Ovary (tissue), 9 donors: ENCODE measurements around the gene CLEC17A. TPM values are rescaled to one million over a fixed set of nuclear protein-coding genes. Genes with fewer than 3 reads are reported as not detected.

Source experiments
- DNase-seq, 5 donors: peaks; one replicate each; pipeline ENCODE4 v3.0.0-alpha.2; 2019 to 2020
- H3K27ac ChIP-seq, 2 donors: fragments of 200-600 bp; one replicate each; pipeline versions ENCODE4 v1.5.1 to v1.8.0; 2019 to 2022
- H3K27me3 ChIP-seq: fragments of 200-600 bp; one replicate; pipeline ENCODE4 v1.8.0; 2022
- H3K36me3 ChIP-seq: fragments of 200-600 bp; sonication (generic); one replicate; pipeline ENCODE4 v1.5.1; 2019
- H3K4me1 ChIP-seq: one replicate; pipeline ENCODE4 v1.8.1; 2013; ENCODE audit warnings: mild to moderate bottlenecking, moderate library complexity; ENCODE audit not compliant: insufficient read depth
- H3K4me3 ChIP-seq: fragments of 200-600 bp; sonication (generic); one replicate; pipeline ENCODE4 v1.5.1; 2017
- H3K9me3 ChIP-seq, 2 donors: fragments of 200-600 bp in 1 of 2; sonication (generic) in 1 of 2; one replicate each; pipeline versions ENCODE4 v1.5.1 to v1.8.1; 2013 to 2019; ENCODE audit warnings: mild to moderate bottlenecking in 1 of 2, moderate library complexity in 1 of 2
- CTCF ChIP-seq, 3 donors: fragments of 450-650 bp in 2 of 3; fragments of 200-600 bp in 1 of 3; IDR thresholded peaks; one replicate each; pipeline versions ENCODE4 v1.5.1 to v1.8.0; 2016 to 2022; ENCODE audit warnings: antibody characterized with exemption in 3 of 3, mild to moderate bottlenecking in 1 of 3
- EP300 ChIP-seq: sonication (generic); formaldehyde crosslinking; IDR thresholded peaks from one replicate; pipeline ENCODE4 v1.6.1; 2017; ENCODE audit warnings: antibody characterized with exemption
- POLR2A ChIP-seq: fragments of 450-650 bp; IDR thresholded peaks from one replicate; pipeline ENCODE4 v1.6.1; 2017; ENCODE audit warnings: antibody characterized with exemption, mild to moderate bottlenecking, moderate library complexity
- WGBS, 3 donors: extraction: QIAGEN DNeasy Blood & Tissue Kit in 1 of 3; methylation state at CpG; one replicate each; pipeline versions ENCODE4 v1.1.5 to v1.1.7; 2013 to 2017; 5-methylcytosine and 5-hydroxymethylcytosine counted together
- intact Hi-C, 4 donors: fragments of 100-400 bp; cut with DNase I; formaldehyde crosslinking; loops; one replicate each; pipeline versions ENCODE4 v1.11.0 to v1.15.1; 2022 to 2023
- polyA plus RNA-seq, 2 donors: library from polyadenylated mRNA; stranded (reverse); fragments of 200-250 nt in 1 of 2; fragments of 350-450 nt in 1 of 2; fragmentation: Illumina TruSeq in 1 of 2; extraction: RNeasy Lipid Tissue Mini Kit (QIAGEN cat#74804) in 1 of 2; gene quantifications; one replicate each; pipeline ENCODE4 v1.2.3, GENCODE V29; 2013 to 2014
- total RNA-seq, 7 donors: library from RNA; depleted of rRNA in 2 of 7; stranded (reverse); fragments of >200 nt in 2 of 7; fragmentation: NEBNext Ultra II Directional in 3 of 7; extraction: Animal tissue kit (Norgen Biotek cat#: 25700) in 3 of 7; gene quantifications; one replicate each; pipeline versions ENCODE4 v1.1.0 to v1.2.4, GENCODE V29; 2016 to 2023
- donor health status: DM: no; HTN: no; CAD: no; lungs with moderate emphysema.
- donor health status: DM: no; HTN: no; CAD: no.
- donor health status: Bipolar disorder and iron deficiency.
- donor health status: DM: yes; HTN: yes; CAD: no.
- donor health status: DM: no; HTN: no; CAD: no.
- donor health status: DM: yes; HTN: yes; CAD: no.

The CLEC17A gene
- total and polyA plus RNA-seq, 9 donors: 0.12 to 0.20 (median 0.20) TPM; not detected in 6

- H3K4me1 ChIP-seq: peaks cover 4% of the 10 kb centered on the region
- peak overlapping the region in 1 of 2 donors; percentile 30 for H3K27ac ChIP-seq
- TF ChIP-seq CTCF (IDR thresholded peaks at IDR 0.05) (no peak), EP300 (no peak), POLR2A (no peak)
- no peak overlapping the region for H3K4me3 ChIP-seq
- intact Hi-C loops: no loop called here
- H3K27me3 ChIP-seq: no peaks in the 10 kb centered on the region
- no peak for DNase-seq
- no peaks in the 10 kb centered on the region for H3K9me3 ChIP-seq
- no peaks in the 10 kb centered on the region for H3K36me3 ChIP-seq
- 75 to 77% (median 76%) methylated on average over 26 to 28 of the region's 28 CpGs for WGBS, 3 donors
These were observed 22.7 kb upstream of the CLEC17A start for GRCh38 chr19:14559916-14560775.

DNA sequence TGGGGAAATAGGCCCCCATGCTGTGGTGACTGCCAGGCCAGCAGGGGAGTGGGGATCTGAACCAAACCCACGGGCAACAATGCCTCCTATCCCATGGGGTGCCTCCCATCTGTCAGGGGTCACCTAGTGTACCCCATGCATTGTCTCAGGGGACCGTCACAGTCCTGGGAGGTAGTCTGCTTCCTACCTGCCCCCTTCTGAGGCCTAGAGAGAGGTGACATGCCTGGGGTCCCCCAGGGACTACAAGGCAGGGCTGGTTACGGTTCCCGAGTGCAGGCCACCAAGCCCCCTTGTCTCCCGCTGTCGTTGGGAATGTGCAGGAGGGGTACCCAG is 22.1 kb upstream of the CLEC17A start:
- 82 to 100% (median 83%) methylated on average over 1 to 6 of the region's 6 CpGs for WGBS, 3 donors
- peaks cover 4% of the 10 kb centered on the region for H3K4me1 ChIP-seq
- peak overlapping the region in 1 of 2 donors; percentile 30 for H3K27ac ChIP-seq
- no peak overlapping the region for H3K4me3 ChIP-seq
- H3K9me3 ChIP-seq: no peaks in the 10 kb centered on the region
- H3K27me3 ChIP-seq: no peaks in the 10 kb centered on the region
- no peaks in the 10 kb centered on the region for H3K36me3 ChIP-seq
- no peak for DNase-seq
- TF ChIP-seq EP300 (no peak), POLR2A (no peak), CTCF (IDR thresholded peaks at IDR 0.05) (no peak)
- intact Hi-C loops: no loop called here

GRCh38 chr19:14561249-14561648 is 21.6 kb upstream of the CLEC17A start:
- Histone ChIP-seq H3K27me3 (no peaks in the 10 kb centered on the region), H3K27ac (peak overlapping the region in 1 of 2 donors; percentile 11), H3K36me3 (no peaks in the 10 kb centered on the region), H3K4me1 (peaks cover 4% of the 10 kb centered on the region), H3K9me3 (no peaks in the 10 kb centered on the region), H3K4me3 (no peak overlapping the region)
- no peak for TF ChIP-seq CTCF (IDR thresholded peaks at IDR 0.05)
- no peak for TF ChIP-seq POLR2A
- TF ChIP-seq EP300: no peak
- intact Hi-C loops: no loop called here
- DNase-seq: no peak
- WGBS, 3 donors: 70 to 78% (median 76%) methylated on average over 6 to 8 of the region's 8 CpGs

DNA sequence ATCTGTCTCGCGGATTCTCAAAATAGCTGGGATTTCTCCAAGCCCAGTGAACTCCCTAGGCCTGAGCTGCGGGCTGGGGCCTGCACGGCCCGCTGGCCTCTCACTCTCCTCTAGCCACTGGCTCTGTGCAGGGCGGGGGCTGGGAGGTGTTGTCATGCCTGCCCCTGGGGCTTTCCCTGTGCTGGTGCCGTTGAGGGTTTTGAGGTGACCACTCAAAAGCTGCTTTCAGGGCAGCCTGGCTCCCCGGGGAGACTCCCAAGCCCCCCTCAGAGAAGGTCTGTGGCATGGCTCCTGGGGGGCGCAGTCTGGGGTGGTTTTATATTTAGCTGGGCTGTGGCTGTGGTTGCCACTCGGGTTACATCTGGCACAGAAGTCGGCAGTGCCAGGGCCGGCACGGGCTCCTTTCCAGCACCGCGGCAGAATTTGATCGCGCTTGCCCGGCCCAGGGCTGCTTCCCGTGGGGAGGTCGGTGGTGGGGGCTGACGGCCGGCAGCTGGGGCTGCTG is 21.0 kb upstream of the CLEC17A start:
- WGBS, 3 donors: 59 to 63% (median 59%) methylated on average over 14 to 22 of the region's 22 CpGs
- TF ChIP-seq CTCF (IDR thresholded peaks at IDR 0.05) (no peak), EP300 (no peak), POLR2A (no peak)
- Histone ChIP-seq H3K27ac (peak overlapping the region in 1 of 2 donors; percentile 20), H3K9me3 (no peaks in the 10 kb centered on the region), H3K4me1 (no peaks in the 10 kb centered on the region), H3K27me3 (no peaks in the 10 kb centered on the region), H3K4me3 (no peak overlapping the region), H3K36me3 (no peaks in the 10 kb centered on the region)
- intact Hi-C loops: no loop called here
- peak in 1 of 5 donors; percentile 44 for DNase-seq
